ENCODE data around the gene RBM23. TPM values are rescaled to one million over a fixed set of nuclear protein-coding genes. Genes with fewer than 3 reads are reported as not detected.
A peak's percentile ranks its signal among the peaks of the same experiment; 100 is the strongest.

The RBM23 gene
- total RNA-seq, 1 donor from 2014 or later = 170 TPM

DNA sequence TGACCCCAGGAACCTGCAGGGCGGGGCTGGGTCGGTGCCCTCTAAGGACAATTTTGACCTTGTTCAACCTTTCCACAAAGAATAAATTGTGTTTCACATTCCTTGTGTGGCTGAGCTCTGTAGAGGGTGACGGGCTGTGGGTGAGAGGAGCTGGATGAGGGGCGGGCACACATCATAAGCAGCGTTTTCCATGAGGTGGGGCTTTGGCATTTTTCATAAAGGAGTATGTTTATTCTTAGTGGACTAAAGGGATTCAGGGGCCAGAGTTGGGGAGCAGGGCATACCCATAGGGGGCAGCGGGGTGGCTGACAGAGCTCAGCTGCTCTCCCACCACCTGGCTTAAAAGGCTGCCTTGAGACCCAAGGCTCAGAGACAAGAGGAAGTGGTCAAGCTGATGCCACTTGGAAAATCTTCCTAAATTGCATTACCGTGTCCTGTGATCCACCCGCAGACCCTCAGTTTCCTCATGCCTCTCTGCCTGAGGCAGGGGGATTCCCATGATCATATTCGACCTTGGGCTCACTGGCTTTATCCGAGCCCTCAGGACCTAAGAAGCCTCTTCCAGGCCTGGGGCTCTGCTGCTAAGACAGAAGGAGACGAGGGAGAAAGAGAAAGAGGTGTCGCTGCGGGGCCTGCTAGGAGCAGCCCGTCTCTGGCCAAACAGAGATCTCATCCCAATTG is 71.1 kb downstream of the RBM23 start:
- Mint-ChIP-seq H3K36me3 (no peaks in the 10 kb centered on the region), H3K9me3 (no peaks in the 10 kb centered on the region), H3K4me1 (peaks cover 19% of the 10 kb centered on the region), H3K27me3 (ENCODE audit: insufficient read depth, low read depth) (peaks cover 2% of the 10 kb centered on the region), H3K27ac (peak overlapping the region; percentile 88), H3K4me3 (peak overlapping the region; percentile 45)
- H3K79me2 ChIP-seq (ENCODE audit: low read depth) = no peaks in the 10 kb centered on the region
- H3K36me3 ChIP-seq = no peaks in the 10 kb centered on the region
- no peaks in the 10 kb centered on the region for H4K20me1 ChIP-seq (ENCODE audit: low read depth)
- peaks cover 3% of the 10 kb centered on the region for H3F3A ChIP-seq (ENCODE audit: low read depth)
- no peak overlapping the region for H2AFZ ChIP-seq (replicated peaks)
- peak; percentile 39 for DNase-seq (ENCODE audit: low spot score)
- no peak overlapping the region for H3K4me2 ChIP-seq
- H3K4me3 ChIP-seq = no peak overlapping the region
- H3K9me3 ChIP-seq (ENCODE audit: low read depth) = no peaks in the 10 kb centered on the region
- H3K27me3 ChIP-seq = no peaks in the 10 kb centered on the region
- TF ChIP-seq, protein P1, sequence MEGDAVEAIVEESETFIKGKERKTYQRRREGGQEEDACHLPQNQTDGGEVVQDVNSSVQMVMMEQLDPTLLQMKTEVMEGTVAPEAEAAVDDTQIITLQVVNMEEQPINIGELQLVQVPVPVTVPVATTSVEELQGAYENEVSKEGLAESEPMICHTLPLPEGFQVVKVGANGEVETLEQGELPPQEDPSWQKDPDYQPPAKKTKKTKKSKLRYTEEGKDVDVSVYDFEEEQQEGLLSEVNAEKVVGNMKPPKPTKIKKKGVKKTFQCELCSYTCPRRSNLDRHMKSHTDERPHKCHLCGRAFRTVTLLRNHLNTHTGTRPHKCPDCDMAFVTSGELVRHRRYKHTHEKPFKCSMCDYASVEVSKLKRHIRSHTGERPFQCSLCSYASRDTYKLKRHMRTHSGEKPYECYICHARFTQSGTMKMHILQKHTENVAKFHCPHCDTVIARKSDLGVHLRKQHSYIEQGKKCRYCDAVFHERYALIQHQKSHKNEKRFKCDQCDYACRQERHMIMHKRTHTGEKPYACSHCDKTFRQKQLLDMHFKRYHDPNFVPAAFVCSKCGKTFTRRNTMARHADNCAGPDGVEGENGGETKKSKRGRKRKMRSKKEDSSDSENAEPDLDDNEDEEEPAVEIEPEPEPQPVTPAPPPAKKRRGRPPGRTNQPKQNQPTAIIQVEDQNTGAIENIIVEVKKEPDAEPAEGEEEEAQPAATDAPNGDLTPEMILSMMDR (IDR thresholded peaks at IDR 0.05) = peak; percentile 30
- TF ChIP-seq EZH2 (IDR thresholded peaks at IDR 0.05) (no peak), EZH2phosphoT487 (IDR thresholded peaks at IDR 0.05) (no peak)
- H3K27ac ChIP-seq = no peak overlapping the region
- no peak overlapping the region for H3K9ac ChIP-seq
- peaks cover 15% of the 10 kb centered on the region for H3K4me1 ChIP-seq

DNA sequence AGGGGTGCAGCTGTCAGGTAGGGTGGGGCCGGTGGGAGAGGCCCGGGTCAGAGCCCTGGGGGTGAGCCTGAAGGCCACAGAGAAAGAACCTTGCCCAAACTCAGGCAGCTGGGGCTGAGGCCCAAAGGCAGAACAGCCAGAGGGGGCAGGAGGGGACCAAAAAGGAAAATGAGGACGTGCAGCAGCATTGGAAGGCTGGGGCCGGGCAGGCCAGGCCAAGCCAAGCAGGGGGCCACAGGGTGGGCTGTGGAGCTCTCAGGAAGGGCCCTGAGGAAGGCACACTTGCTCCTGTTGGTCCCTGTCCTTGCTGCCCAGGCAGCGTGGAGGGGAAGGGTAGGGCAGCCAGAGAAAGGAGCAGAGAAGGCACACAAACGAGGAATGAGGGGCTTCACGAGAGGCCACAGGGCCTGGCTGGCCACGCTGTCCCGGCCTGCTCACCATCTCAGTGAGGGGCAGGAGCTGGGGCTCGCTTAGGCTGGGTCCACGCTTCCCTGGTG is 72.1 kb downstream of the RBM23 start:
- Histone ChIP-seq H3K27ac (no peak overlapping the region), H3F3A (ENCODE audit: low read depth) (peaks cover 3% of the 10 kb centered on the region), H3K9me3 (ENCODE audit: low read depth) (no peaks in the 10 kb centered on the region), H3K79me2 (ENCODE audit: low read depth) (no peaks in the 10 kb centered on the region), H2AFZ (replicated peaks) (no peak overlapping the region), H3K4me2 (no peak overlapping the region), H3K27me3 (no peaks in the 10 kb centered on the region), H3K4me3 (no peak overlapping the region), H3K36me3 (no peaks in the 10 kb centered on the region), H4K20me1 (ENCODE audit: low read depth) (no peaks in the 10 kb centered on the region), H3K9ac (no peak overlapping the region), H3K4me1 (peaks cover 15% of the 10 kb centered on the region)
- H3K27me3 Mint-ChIP-seq (ENCODE audit: insufficient read depth, low read depth) = peaks cover 2% of the 10 kb centered on the region
- H3K9me3 Mint-ChIP-seq = no peaks in the 10 kb centered on the region
- no peak overlapping the region for H3K4me3 Mint-ChIP-seq
- peaks cover 17% of the 10 kb centered on the region for H3K4me1 Mint-ChIP-seq
- no peak overlapping the region for H3K27ac Mint-ChIP-seq
- TF ChIP-seq, protein P1 (IDR thresholded peaks at IDR 0.05) = no peak
- TF ChIP-seq EZH2phosphoT487 (IDR thresholded peaks at IDR 0.05) (no peak), EZH2 (IDR thresholded peaks at IDR 0.05) (no peak)
- H3K36me3 Mint-ChIP-seq = no peaks in the 10 kb centered on the region
- DNase-seq (ENCODE audit: low spot score) = no peak

DNA sequence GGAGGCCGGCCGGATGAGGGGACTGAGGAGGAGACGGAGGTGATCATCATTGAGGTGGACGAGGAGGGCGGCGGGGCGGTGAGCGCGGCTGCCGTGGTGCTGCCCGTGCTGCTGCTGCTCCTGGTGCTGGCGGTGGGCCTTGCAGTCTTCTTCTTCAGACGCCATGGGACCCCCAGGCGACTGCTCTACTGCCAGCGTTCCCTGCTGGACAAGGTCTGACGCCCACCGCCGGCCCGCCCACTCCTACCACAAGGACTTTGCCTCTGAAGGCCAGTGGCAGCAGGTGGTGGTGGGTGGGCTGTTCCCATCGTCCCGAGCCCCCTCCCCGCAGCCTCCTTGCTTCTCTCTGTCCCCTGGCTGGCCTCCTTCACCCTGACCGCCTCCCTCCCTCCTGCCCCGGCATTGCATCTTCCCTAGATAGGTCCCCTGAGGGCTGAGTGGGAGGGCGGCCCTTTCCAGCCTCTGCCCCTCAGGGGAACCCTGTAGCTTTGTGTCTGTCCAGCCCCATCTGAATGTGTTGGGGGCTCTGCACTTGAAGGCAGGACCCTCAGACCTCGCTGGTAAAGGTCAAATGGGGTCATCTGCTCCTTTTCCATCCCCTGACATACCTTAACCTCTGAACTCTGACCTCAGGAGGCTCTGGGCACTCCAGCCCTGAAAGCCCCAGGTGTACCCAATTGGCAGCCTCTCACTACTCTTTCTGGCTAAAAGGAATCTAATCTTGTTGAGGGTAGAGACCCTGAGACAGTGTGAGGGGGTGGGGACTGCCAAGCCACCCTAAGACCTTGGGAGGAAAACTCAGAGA is 72.9 kb downstream of the RBM23 start:
- H3F3A ChIP-seq (ENCODE audit: low read depth) = peaks cover 3% of the 10 kb centered on the region
- no peak for DNase-seq (ENCODE audit: low spot score)
- no peak overlapping the region for H3K9ac ChIP-seq
- Mint-ChIP-seq H3K27me3 (ENCODE audit: insufficient read depth, low read depth) (peaks cover 2% of the 10 kb centered on the region), H3K36me3 (no peaks in the 10 kb centered on the region), H3K4me1 (peaks cover 20% of the 10 kb centered on the region), H3K9me3 (no peaks in the 10 kb centered on the region), H3K4me3 (no peak overlapping the region), H3K27ac (no peak overlapping the region)
- no peak overlapping the region for H3K4me3 ChIP-seq
- no peaks in the 10 kb centered on the region for H3K36me3 ChIP-seq
- no peaks in the 10 kb centered on the region for H4K20me1 ChIP-seq (ENCODE audit: low read depth)
- no peak overlapping the region for H2AFZ ChIP-seq (replicated peaks)
- H3K27ac ChIP-seq = no peak overlapping the region
- peaks cover 15% of the 10 kb centered on the region for H3K4me1 ChIP-seq
- TF ChIP-seq, protein P1 (IDR thresholded peaks at IDR 0.05) = no peak
- TF ChIP-seq EZH2phosphoT487 (IDR thresholded peaks at IDR 0.05) (no peak), EZH2 (IDR thresholded peaks at IDR 0.05) (no peak)
- H3K27me3 ChIP-seq = no peaks in the 10 kb centered on the region
- H3K79me2 ChIP-seq (ENCODE audit: low read depth) = no peaks in the 10 kb centered on the region
- no peaks in the 10 kb centered on the region for H3K9me3 ChIP-seq (ENCODE audit: low read depth)
- no peak overlapping the region for H3K4me2 ChIP-seq
